ENCODE results near the gene PTPN14. TPM values are rescaled to one million over a fixed set of nuclear protein-coding genes. Genes with fewer than 3 reads are reported as not detected.

The PTPN14 gene
- total RNA-seq, 1 experiment from 2014 or later: 209 TPM

- H3K4me3 ChIP-seq (ENCODE audit: low read depth in 2 of 2, low read length in 2 of 2): no peak overlapping the region
- BruUV-seq (replicated peaks): no TSS peak
- CTCF ChIA-PET: interaction anchor here (0.6 kb wide), 1 partner anchor 26 kb away, joined by 3 read pairs; no protein-coding TSS in a partner anchor
- in situ Hi-C loops (cut with HindIII; ENCODE audit: low pct_unique_long_range_greater_than_20kb, low sequenced_read_pairs): no loop called here
- POLR2A ChIA-PET: no interaction called here
- no peaks in the 10 kb centered on the region for H3K27me3 ChIP-seq (ENCODE audit: control insufficient read depth, insufficient read depth, low read length)
- peaks cover 92% of the 10 kb centered on the region for H3K4me1 ChIP-seq (ENCODE audit: control insufficient read depth, insufficient read depth, low read length)
- intact Hi-C loops (cut with micrococcal nuclease; ENCODE audit: unreplicated experiment): no loop called here
- H3K27ac ChIP-seq (ENCODE audit: low read length): peak overlapping the region; percentile 76
- DNase-seq (ENCODE audit: low read depth, low spot score): no peak
- H3K36me3 ChIP-seq (ENCODE audit: control insufficient read depth, insufficient read depth, low read length): no peaks in the 10 kb centered on the region
- no peak for TF ChIP-seq REST (IDR thresholded peaks at IDR 0.05; ENCODE audit: insufficient read depth in 1 of 2, low read depth in 2 of 2, low read length in 1 of 2)
- no peak for TF ChIP-seq POLR2AphosphoS5 (IDR thresholded peaks at IDR 0.05; ENCODE audit: low read depth, low read length)
- no peak for TF ChIP-seq CTCF (IDR thresholded peaks at IDR 0.05)
- TF ChIP-seq TCF7L2 (IDR thresholded peaks at IDR 0.05; ENCODE audit: low read depth, low read length): no peak
- no peak for TF ChIP-seq SIN3A (IDR thresholded peaks at IDR 0.05; ENCODE audit: borderline replicate concordance, insufficient read depth, low read depth, low read length)
- peak; percentile 36; the same call in 1 of the 2 replicates for ATAC-seq
- no peaks in the 10 kb centered on the region for H3K9me3 ChIP-seq (ENCODE audit: control insufficient read depth, insufficient read depth, low read depth, low read length)
Observed at GRCh38 chr1:214504330-214504729, 47.1 kb downstream of the PTPN14 start.

GRCh38 chr1:214503553-214503952 is 47.8 kb downstream of the PTPN14 start:
- intact Hi-C loops (cut with micrococcal nuclease; ENCODE audit: unreplicated experiment) (no loop called here), in situ Hi-C loops (cut with HindIII; ENCODE audit: low pct_unique_long_range_greater_than_20kb, low sequenced_read_pairs) (no loop called here)
- BruUV-seq (replicated peaks): no TSS peak
- Histone ChIP-seq H3K36me3 (ENCODE audit: control insufficient read depth, insufficient read depth, low read length) (no peaks in the 10 kb centered on the region), H3K27me3 (ENCODE audit: control insufficient read depth, insufficient read depth, low read length) (no peaks in the 10 kb centered on the region), H3K4me1 (ENCODE audit: control insufficient read depth, insufficient read depth, low read length) (peaks cover 96% of the 10 kb centered on the region), H3K9me3 (ENCODE audit: control insufficient read depth, insufficient read depth, low read depth, low read length) (no peaks in the 10 kb centered on the region), H3K4me3 (ENCODE audit: low read depth in 2 of 2, low read length in 2 of 2) (no peak overlapping the region), H3K27ac (ENCODE audit: low read length) (peak overlapping the region; percentile 76)
- DNase-seq (ENCODE audit: low read depth, low spot score): no peak
- peak; percentile 97 for TF ChIP-seq TCF7L2 (IDR thresholded peaks at IDR 0.05; ENCODE audit: low read depth, low read length)
- peak; percentile 42 for TF ChIP-seq POLR2AphosphoS5 (IDR thresholded peaks at IDR 0.05; ENCODE audit: low read depth, low read length)
- TF ChIP-seq REST (IDR thresholded peaks at IDR 0.05; ENCODE audit: insufficient read depth in 1 of 2, low read depth in 2 of 2, low read length in 1 of 2): no peak
- ATAC-seq: peak; percentile 76
- ChIA-PET POLR2A (interaction anchor here (0.7 kb wide), 2 partner anchors 16 to 18 kb away, joined by 3 to 5 read pairs; no protein-coding TSS in a partner anchor), CTCF (no interaction called here)

Data from Panc1 (cell line).